NCI-H1048 (cell line): ENCODE data around the gene HAUS7.

Experiments used
- DNase-seq: peaks from one replicate; lab custom pipeline; 2025; lab: John Stamatoyannopoulos, UW

The HAUS7 gene

DNA sequence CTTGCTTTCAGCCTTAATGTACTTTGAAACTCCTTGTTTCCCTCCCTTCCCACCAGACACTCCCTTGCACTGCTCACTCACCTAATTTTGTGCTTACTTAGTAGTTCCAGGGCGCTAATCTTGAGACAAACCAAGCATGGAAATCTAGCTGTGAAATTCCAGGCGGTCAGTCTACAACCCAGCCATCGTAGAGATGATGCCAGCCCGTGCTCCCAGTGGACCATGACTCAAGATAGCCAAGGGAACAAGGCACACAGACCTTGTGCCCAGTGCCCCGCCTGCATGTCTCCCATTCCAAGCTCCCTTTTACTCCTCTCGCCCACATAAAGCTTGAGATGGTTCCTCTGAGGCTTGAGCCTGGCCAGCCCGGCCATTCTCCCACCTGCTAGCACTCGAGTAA is 35.6 kb downstream of the HAUS7 start:
- no peak for DNase-seq

DNA sequence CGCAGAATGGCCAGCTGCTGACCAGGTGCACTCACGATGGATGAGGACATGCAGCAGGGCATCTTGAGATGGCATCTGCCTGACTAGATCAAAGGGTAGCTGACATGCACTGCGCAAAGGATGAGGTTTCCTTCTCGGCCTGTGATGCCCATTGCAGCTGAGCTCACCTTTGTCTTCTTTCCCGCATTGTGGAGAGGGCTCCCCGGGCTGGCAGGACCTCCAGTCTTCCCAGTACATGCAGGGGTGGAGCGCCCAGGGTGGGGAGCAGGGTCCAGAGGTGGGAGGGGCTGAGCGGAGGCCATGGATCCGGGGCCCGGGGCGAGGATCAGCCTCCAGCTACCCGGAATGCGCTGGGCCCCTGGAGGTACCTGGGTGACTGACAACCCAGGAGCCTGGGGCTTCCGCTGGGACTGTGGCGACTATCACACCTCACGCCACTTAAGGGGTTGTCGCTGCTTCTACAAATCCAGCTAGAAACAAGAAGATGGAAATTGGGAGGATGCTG is 36.5 kb downstream of the HAUS7 start:
- no peak for DNase-seq

DNA sequence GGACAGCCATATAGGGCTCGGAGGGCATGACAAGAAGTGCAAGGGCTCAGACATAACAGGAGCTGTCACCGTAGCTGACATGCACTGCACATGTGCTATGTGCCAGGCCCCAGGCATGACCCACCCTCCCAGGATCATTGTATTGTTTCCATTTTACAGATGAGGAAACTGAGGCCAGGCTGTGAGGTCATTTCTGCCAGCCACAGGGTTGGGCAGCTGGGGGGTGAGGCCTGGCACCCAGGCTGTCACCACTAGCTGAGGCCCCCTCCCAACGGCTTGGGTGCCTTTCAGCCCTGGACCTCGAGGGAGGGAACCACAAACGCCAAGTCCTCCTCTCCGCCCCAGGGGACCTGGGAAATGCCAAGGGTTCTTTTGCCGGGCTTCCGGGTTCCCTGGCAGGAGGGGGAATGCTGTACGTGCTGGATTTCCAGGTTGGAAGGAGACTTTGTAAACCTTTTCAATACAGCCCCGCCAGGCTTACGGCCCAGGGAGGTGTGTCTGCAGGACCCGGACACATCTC is 37.2 kb downstream of the HAUS7 start:
- DNase-seq, result no peak

DNA sequence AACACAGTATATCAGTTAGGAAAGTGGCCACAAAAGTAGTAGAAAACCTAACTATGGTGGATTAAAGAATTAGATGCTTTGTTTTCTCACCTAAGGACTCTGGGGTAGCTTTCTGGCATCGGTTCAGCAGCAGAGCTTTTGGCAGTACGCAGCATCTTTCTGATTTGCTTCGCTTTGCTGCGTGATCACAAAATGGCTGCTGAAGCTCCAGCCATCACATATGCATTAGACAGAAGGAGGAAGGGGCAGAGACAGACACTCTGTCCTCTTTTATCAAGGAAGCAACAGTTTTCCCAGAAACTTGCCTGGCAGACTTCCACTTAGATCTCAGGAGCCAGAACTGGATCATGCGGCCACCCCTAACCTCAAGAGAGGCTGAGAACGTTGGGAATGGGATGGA is 39.6 kb downstream of the HAUS7 start:
- DNase-seq, result no peak

DNA sequence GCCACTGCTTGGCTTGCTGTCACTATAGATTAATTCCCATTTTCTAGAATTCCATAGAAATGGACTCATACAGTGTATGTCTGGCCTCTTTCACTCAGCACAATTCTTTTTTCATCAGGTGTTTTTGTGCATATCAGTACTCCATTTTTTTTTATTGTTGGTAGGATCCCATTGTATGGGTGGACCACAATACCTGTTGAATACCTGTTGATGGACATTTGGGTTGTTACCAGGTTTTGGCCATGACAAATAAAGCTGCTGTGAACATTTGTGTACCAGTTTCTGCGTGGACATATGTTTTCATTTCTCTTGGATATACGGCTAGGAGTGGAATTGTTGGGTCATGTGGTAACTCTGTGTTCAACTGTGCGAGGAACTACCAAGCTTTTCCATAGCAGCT is 44.2 kb downstream of the HAUS7 start:
- no peak for DNase-seq

DNA sequence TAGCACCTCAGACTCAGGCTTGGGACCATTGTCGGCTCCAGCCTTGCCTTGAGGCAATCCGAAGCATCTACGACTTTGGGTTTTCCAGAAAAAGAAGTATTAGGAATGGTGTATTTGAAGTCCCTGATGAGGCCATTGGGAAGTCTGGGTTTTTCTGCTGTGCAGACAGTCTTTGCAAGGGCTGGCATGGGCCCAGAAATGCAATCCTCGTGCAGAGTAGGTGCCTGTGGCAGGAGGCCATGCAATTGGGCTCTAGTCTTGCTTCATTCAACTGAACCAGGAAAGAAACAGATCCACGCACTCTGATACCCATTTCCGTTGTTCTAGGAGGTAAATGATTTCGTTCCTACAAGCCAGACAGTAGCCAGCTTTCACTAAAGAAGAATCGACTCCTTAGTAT is 46.7 kb downstream of the HAUS7 start:
- no peak for DNase-seq

DNA sequence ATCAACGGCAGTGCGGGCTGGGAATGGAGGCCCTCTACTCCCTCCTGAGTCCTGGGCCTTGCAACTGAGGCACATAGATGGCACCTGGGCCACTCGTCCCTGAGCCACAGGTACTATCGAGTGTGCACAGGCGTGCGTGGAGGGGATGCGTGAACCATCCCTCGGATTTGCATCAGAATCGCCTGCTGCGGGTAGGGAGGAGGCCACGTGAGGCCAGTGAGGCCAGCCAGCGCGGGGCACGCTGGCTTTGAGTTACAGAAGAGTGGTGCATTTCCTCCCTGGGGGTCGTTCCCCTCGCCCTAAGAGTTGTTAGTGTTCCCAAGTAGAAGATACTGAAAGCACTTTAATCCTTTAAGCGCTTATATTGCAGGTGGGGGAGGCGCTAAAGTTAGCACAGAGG is 48.5 kb downstream of the HAUS7 start:
- DNase-seq, result no peak

DNA sequence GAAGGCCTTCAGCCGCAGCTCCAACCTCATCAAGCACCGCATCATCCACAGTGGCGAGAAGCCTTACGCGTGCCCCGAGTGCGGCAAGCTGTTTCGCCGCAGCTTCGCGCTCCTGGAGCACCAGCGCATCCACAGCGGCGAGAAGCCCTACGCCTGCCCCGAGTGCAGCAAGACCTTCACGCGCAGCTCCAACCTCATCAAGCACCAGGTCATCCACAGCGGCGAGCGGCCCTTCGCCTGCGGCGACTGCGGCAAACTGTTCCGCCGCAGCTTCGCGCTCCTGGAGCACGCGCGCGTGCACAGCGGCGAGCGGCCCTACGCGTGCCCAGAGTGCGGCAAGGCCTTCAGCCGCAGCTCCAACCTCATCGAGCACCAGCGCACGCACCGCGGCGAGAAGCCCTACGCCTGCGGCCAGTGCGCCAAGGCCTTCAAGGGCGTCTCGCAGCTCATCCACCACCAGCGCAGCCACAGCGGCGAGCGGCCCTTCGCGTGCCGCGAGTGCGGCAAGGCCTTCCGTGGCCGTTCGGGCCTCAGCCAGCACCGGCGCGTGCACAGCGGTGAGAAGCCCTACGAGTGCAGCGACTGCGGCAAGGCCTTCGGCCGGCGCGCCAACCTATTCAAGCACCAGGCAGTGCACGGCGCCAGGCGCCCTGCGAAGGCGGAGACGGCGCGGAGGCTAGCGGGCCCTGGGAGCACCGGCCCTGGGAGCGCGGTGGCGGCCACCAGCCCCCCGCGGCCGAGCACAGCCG is 49.4 kb downstream of the HAUS7 start:
- no peak for DNase-seq

DNA sequence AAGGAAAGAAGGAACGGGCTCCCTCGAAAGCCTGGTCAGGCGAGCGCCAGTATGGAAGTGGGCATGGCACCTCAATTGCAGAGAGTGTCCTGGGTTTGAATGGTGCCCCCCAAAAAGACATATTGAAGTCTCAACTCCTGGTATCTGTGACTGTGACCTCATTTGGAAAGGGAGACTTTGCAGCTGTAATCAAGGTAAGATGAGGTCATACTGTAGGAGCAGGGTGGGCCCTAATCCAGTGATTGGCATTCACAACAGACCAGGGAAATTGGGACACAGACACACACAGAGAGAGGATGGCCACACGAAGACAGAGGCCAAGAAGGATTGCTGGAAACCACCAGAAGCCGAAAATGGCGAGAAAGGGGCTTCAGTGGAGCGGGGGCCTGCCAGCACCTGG is 52.7 kb downstream of the HAUS7 start:
- no peak for DNase-seq

DNA sequence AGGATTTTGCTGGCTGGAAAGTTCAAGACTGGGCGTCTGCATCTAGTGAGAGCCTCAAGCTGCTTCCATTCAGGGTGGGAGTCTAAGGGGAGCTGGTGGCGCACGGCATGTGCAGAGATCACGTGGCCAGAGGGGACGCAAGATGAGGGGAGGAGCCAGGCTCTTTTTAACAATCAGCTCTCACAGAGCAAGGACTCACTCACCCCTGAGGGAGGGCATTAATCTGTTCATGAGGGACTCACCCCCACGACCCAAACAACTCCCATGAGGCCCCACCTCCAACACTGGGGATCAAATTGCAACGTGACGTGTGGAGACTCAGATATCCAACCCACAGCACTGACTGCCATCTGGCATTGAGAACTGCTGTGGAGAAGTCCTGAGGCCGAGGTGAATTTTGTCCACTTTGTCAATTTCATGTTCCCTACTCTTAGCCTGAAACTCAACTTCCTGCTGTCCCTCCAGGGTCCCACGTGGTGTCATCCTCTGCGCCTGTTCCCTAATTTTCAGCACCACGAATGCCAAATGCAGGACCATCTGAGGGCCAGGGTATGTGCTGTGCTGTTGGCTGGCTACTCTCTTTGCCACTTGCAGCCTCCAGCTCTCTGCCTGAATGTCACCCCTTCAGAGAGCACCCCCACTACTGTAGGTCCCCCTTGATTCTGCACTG is 53.5 kb downstream of the HAUS7 start:
- no peak for DNase-seq

DNA sequence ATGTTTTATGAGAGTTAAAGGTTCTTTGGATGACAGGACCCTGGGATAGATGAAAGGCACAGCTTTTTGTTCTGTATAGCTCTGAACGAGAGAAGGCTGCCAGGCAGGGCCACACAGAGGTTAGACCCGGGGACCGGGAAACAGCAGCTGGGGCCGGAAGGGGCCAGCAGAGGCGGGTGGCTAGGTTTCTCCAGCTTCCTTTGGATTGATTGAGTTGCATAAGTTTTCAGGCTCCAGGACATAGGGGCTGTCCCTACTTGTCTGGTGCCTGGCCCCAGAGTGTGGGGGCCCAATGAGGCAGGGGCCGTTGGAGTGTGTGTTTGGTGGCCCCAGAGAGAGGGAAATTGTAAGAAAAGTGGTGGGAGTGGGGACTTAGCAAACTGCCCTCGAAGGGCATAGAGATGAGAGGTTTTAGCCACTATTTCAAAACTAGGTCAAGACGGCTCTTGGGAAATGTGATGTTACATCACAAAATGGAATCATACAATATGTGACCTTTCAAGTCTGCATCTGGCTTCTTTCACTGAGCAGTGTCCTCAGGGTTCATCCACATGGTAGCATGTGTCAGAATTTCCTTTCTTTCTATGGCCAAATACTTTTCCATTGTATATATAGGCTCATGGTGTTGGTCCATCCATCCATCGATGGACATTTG is 55.4 kb downstream of the HAUS7 start:
- DNase-seq, result no peak

DNA sequence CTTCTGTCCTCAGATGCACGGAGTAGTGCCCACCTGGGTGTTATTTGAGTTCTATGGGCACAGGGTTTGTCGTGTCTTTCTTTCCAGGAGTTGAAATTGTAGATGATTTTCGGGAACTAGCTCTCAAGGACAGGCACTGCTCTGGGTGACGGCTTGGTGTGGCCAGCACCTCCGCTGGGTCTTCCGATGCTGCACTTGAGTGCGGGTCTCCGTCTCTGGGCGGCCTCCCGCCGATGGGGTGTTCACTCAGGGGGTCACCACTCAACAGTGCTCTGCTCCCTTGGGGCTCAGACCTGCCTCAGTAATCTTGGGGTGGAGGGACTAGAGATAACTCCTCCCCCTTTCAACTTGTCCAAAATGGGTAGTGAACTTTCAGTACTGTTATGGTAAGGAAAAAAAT is 56.6 kb downstream of the HAUS7 start:
- no peak for DNase-seq

DNA sequence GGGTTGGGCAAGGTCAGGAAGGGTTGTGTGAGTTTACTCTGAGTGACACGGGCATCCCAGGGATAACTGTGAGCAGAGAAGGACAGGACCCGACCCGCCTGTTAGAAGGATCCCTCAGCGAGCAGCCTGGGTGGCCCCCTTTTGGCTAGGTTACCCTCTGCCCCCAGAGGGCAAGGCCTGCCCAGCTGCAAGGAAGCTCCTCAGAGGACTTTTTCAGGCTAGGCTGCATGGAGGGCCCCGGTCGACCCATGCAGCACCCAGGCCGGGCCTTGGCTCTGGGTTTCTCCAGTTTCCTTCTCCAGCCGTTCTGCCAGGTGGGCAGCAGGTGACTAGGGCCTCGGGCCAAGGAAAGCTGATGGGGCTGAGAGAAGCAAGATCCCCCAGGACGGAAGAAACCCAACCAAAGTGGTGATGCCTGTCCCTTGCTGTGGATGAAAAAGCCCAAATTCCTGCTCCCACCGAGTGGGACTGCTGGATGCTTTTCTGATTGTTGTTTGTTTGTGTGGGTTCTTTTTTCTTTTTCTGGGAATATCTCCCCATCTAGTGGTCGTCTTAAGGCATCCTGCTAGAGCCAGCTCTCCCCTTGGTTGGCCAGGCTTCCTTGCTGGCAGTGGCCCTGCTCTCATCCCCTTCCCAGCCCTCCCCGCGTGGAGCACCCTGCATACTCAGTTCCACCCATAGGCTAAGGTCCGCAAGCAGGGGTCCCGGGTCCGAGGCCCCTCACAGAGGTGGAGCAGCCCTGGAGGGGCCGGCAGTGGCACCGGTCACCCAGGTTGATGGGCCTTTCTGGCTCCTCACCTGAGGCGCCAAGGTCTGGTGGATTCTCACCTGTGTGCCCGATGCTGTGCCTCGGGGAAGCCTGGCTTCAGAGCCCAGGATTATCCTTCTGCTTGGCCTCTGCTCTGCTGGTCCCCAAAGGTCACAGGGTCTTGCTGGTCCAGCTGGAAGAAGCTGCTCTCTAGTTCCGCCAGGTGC is 57.3 kb downstream of the HAUS7 start:
- DNase-seq, result no peak

DNA sequence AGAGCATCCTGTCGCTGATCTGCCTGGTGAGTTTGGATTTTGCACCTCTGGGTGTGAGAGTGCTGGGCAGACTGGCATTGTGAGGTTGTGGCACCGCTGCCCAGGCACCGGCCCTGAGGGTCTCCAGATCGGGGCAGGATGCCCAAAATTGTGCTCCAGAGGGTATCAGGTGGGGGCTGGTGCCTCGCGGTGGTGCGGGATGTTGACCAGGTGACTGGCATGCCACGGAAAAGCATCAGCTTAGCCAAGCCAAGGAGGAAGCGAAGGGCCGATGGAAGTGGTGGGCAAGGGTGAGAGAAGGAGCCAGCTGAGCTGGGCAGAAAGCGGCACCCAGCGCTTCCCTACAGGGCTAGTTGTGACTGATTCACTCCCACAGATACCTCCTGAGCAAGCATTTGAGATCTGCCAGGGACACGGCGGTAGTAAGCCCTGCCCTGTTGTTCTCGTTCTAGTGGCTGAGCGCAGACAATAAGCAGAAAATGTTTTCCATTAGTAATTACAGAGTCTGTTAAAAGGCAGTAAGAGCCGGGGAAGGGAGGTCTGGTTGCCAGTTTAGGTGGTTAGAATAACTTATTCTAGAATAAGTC is 58.3 kb downstream of the HAUS7 start:
- DNase-seq, result no peak

DNA sequence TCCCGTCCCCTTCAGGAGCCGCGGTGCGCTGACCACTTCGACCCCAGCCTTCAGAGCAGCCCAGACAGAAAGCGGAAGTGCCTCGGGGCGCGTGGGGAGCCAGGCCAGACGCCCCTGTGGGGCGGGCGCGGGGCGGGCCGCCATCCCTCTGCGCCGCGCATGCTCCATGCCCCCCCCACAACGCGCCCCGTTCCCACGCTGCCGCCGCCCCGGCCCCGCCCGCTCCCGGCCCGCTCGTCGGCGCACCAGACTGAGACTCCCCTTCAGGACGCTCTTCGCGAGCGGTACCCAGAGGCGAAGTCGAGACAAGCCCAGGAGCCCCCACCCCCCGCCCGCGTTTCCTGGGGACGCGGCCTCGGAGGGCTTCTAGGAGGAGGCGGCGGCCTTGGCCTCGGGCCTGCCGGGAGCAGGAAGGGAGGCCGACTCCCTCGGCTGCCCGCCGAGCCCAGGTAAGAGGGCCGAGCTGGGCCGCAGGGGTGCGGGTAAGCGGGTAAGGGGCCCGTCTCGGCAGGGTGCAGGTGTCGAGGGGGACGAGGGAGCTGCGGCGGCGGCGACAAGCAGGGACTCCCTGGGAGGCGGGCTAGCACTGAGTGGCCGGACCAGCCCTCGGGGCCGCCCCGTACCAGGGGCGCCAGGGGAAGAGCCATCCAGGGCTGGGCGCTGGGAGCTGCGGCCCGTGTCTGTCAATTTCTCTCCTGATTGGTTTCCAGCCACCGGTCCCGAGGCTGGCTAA is 59.0 kb downstream of the HAUS7 start, which contains the start of gene ZFP92:
ZFP92 (plus strand) TSS at position 218 of the 733 bp plus-strand sequence. CDS start 6,851 bp downstream, outside the sequence.
- no peak for DNase-seq

DNA sequence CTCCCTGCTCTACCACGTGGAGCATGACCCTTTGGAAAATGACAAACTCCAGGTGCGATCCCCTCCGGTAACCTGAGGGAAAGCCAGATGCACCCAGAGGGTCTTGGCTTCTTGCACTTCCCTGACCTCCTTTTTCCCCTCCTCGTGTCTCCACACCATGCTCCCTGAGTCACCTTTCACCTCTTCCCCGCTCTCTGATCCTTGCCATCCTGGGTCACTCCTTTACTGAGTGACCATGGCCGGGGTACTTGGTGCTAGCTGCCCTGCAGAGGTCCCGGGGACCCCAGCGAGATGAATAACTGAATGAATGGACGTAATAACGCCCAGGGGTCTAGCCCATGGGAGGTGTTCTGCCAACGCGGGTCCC is 59.5 kb downstream of the HAUS7 start:
- no peak for DNase-seq

DNA sequence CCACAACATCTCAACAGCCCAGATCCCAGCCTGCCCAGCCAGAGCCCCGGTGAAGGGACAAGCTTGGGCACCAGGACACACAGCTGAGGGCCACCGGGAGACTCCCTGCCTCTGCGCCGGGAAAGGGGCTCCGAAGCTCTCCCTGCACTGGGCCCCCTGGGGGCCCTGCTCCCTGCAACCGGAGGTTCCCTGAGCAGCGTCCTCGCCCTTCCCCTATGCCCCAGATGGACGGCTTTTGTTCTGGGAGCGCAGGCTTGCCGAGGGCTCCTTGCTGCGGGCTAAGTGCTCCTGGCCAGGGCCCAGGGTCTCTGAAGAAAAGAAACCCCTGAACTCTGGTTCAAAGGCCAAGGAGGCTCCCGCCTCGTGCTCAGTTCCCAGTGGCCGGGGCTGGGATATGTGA is 60.0 kb downstream of the HAUS7 start:
- DNase-seq, result no peak

DNA sequence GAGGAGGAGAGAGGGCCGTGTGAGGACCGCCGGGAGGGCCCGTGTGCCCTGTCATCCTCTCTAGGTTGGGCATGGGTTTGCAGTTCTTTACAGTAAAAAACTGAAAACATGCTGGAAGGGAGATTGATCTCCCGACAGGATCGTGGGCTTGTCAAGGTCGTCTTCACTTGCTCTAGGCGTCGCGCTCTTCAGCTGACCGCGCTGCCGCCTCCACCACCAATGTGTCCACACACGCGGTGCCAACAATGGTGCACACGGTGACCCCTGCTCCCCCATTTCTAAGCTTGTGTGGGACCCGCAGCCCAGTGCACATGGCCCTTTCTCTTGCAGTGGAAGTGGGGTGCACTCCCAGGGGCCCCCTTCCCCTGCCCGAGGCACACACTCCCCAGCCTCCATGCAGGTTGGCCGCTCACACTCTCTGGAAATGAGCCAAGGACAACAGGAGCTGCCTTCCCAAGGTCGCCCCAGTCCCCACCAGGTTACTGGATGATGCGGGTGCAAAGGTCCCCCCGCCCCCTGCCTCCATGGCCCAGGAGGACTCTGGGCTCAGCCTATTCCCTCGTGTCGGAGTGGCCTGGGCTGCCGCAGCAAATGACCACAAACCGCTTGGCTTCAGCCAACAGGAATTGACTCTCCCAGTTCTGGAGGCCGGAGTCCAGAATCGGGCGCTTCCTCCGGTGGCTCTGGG is 60.8 kb downstream of the HAUS7 start:
- no peak for DNase-seq

DNA sequence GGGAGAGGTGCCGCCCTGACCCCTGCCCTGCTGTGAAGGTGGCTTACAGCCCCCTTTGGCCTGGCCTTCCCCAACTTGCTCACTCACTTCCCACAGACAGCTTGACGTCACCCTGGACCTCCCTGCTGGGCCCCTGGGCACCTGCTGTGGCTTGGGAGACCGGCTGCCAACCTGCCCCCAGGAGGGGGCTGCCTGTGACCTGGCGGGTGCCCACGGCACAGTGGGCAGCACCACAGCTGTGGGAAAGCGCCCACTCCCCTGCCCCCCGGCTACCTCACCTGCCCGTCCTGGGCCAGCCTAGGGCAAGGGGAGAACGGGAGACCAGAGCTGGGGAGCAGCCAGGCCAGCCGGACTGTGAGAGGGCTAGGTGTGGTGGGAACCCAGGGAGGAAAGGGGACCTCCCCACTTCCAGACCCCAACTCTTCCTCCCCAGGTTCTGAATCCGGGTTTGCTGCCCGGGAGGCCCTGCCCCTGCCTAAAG is 61.5 kb downstream of the HAUS7 start:
- DNase-seq, result no peak

DNA sequence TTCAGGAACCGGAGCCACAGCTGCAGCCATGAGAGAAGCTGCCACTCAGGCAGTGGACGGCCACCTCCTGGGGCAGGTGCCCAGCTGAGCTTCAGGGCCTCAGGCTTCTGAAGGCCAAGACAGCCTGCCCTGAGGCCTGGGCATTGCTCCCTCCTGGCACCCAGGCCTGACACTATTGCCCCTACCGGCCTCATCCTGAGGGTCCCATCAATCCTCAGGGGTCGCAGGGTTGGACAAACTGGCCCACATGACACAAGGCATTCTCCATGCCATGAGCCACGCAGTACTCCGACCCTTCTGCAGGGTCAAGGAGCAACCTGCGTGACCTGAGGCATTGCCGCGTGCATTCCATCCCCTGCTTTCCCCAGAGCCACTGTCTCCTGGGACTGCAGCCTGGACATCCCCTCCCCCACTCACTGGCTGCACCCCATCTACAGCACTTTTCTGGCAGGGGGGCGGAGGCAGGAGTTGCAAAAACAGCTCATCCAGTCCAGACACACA is 62.1 kb downstream of the HAUS7 start:
- no peak for DNase-seq
